Stimulated activated CD8-positive, alpha-beta memory T cell treated with anti-CD3 and anti-CD28 coated beads, Interleukin-12 subunit alpha, Interleukin-12 subunit beta, amount 100 ng/mL, for 24 hours (primary cell): ENCODE measurements around the gene FRAT2.
"Not testable (repeated sequence)": the region's sequence is repeated elsewhere in the genome, so short reads cannot be mapped to it uniquely, and the experiment has no call there.

Experiments used
- DNase-seq: peaks from one replicate; pipeline ENCODE4 v3.0.0-alpha.2; 2020; ENCODE audit errors: extremely low read depth

Gene FRAT2

GRCh38 chr10:97291357-97292096, 43.0 kb downstream of the FRAT2 start:
- DNase-seq, result no peak

- DNase-seq, result not testable (repeated sequence)
Measured at GRCh38 chr10:97290576-97291356, 43.8 kb downstream of the FRAT2 start.

- DNase-seq, result not testable (repeated sequence)
Measured at GRCh38 chr10:97290076-97290475, 44.5 kb downstream of the FRAT2 start.
